Thymus (tissue), 11 donors: ENCODE data around the gene OBP2A. TPM values are rescaled to one million over a fixed set of nuclear protein-coding genes. Genes with fewer than 3 reads are reported as not detected.

Experiments
- DNase-seq, 9 donors: peaks; one replicate each; pipeline ENCODE4 v3.0.0-alpha.2; 2013; ENCODE audit warnings: low spot score in 9 of 9, low read depth in 6 of 9, missing footprints in 1 of 9
- H3K27ac ChIP-seq, 2 donors: one replicate each; pipeline ENCODE4 v1.5.1; 2013; ENCODE audit warnings: control low read depth in 1 of 2, low read depth in 1 of 2, low read length in 1 of 2, mild to moderate bottlenecking in 1 of 2, moderate library complexity in 1 of 2
- H3K27me3 ChIP-seq, 2 donors: one replicate each; pipeline ENCODE4 v1.5.1; 2013; ENCODE audit warnings: low read length in 1 of 2; ENCODE audit not compliant: control insufficient read depth in 2 of 2, insufficient read depth in 1 of 2
- H3K36me3 ChIP-seq, 2 donors: one replicate each; pipeline ENCODE4 v1.5.1; 2013; ENCODE audit warnings: low read length in 1 of 2, mild to moderate bottlenecking in 1 of 2, moderate library complexity in 1 of 2; ENCODE audit not compliant: control insufficient read depth in 2 of 2, insufficient read depth in 2 of 2
- H3K4me1 ChIP-seq, 2 donors: one replicate each; pipeline ENCODE4 v1.5.1; 2013; ENCODE audit warnings: low read length in 2 of 2; ENCODE audit not compliant: control insufficient read depth in 2 of 2, insufficient read depth in 2 of 2
- H3K4me3 ChIP-seq, 2 donors: one replicate each; pipeline ENCODE4 v1.5.1; 2013; ENCODE audit warnings: low read length in 2 of 2, control low read depth in 1 of 2, mild to moderate bottlenecking in 1 of 2
- H3K9me3 ChIP-seq, 2 donors: one replicate each; pipeline ENCODE4 v1.5.1; 2013; ENCODE audit warnings: low read length in 1 of 2, mild to moderate bottlenecking in 1 of 2; ENCODE audit not compliant: control insufficient read depth in 2 of 2, insufficient read depth in 1 of 2
- WGBS: extraction: QIAGEN DNeasy Blood & Tissue Kit; methylation state at CpG from one replicate; pipeline ENCODE4 v1.1.7; 2013; 5-methylcytosine and 5-hydroxymethylcytosine counted together
- polyA plus RNA-seq: library from polyadenylated mRNA; stranded (reverse); fragments of 200-250 nt; gene quantifications from one replicate; pipeline ENCODE4 v1.2.3, GENCODE V29; 2013
- total RNA-seq: library from RNA; stranded (reverse); fragments of 120-200 nt; gene quantifications from one replicate; pipeline ENCODE4 v1.2.4, GENCODE V29; 2013
- donor health status: healthy.

Gene OBP2A
- total and polyA plus RNA-seq, 2 donors, result 0.09 TPM; not detected in 1

GRCh38 chr9:135517407-135517822 is 28.5 kb upstream of the OBP2A start:
- WGBS, result 97% methylated on average over 24 of the region's 24 CpGs
- Histone ChIP-seq H3K27me3 (peaks cover 0 to 5% of the 10 kb centered on the region in 2 donors), H3K4me3 (no peak overlapping the region), H3K4me1 (no peaks in the 10 kb centered on the region), H3K9me3 (no peaks in the 10 kb centered on the region), H3K36me3 (no peaks in the 10 kb centered on the region), H3K27ac (no peak overlapping the region)
- no peak for DNase-seq

DNA sequence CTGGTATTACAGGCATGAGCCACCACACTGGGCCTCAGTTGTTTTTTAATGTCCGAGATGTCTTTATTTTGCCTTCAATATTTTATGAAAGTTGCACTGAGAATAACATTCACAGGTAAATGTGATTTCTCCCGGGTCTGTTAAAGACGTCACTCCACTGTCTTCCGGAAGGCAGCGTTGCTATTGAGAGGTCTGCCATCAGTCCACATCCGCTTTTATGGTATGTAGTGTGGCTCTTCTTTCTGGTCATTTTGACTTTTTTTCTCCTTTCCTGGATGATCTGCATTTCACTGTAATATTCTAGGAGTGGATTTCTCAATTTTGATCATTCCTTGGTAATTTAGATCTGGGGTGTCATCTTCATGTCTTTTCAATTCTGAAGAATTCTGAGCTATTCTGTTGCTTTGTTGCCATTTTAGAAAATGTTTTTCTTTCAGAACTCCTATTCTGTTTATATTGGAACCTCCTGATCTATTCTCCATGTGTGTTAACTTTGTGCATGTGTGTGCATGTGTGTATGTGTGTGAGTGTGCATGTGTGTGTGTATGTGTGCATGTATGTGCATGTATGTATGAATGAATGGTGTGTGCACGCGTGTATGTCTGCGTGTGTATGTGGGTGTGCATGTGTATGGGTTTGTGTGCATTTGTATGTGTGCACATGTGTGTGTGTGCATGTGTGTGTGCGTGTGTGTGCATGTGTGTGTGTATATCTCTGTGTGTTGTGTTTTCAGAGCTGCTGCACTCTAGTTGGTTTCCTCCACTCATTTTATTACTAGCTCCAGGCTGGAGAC is 26.6 kb upstream of the OBP2A start:
- no peaks in the 10 kb centered on the region for H3K36me3 ChIP-seq
- WGBS, result 96% methylated on average over 10 of the region's 10 CpGs
- no peaks in the 10 kb centered on the region for H3K9me3 ChIP-seq
- H3K4me1 ChIP-seq, result no peaks in the 10 kb centered on the region
- no peak for DNase-seq
- no peak overlapping the region for H3K4me3 ChIP-seq
- H3K27ac ChIP-seq, result no peak overlapping the region
- peaks cover 0 to 5% of the 10 kb centered on the region in 2 donors for H3K27me3 ChIP-seq

DNA sequence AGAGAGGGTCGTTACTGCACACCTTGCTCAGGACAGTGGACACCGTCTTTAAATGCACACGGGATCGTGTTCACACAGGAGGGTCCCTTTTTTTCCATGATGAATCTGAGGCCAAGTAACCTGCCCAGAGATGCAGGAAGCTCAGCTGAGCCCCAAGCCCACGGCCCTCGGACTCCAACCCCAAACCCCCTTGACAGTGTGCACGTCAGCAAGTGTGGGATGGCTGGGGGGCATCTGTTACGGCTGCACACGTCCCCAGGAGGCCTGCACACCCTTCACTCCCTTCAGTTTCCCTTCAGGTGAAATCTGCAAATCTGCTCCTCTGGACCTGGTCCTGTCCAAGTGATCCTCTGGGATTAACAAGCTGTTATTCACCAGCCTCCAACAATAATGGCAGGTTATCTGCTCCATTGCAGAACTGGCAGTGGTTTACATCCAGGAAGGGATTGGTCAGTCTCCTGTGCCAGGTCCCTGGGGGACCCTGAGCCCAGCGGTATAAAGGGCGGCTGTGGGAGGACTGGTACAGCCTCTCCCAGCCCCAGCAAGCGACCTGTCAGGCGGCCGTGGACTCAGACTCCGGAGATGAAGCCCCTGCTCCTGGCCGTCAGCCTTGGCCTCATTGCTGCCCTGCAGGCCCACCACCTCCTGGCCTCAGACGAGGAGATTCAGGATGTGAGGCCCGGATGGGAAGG is 24.9 kb upstream of the OBP2A start, which contains the start of gene LCN1:
Gene LCN1 (plus strand): TSS at position 525 of the 692 bp plus-strand sequence. CDS start 58 bp downstream, at position 583.
- WGBS, result 90% methylated on average over 18 of the region's 18 CpGs
- H3K27me3 ChIP-seq, result peaks cover 0 to 5% of the 10 kb centered on the region in 2 donors
- H3K4me3 ChIP-seq, result no peak within 1 kb of the TSS
- no peak for DNase-seq
- H3K9me3 ChIP-seq, result no peaks in the 10 kb centered on the region
- H3K4me1 ChIP-seq, result no peaks in the 10 kb centered on the region
- no peaks in the 10 kb centered on the region for H3K36me3 ChIP-seq
- no peak within 1 kb of the TSS for H3K27ac ChIP-seq

DNA sequence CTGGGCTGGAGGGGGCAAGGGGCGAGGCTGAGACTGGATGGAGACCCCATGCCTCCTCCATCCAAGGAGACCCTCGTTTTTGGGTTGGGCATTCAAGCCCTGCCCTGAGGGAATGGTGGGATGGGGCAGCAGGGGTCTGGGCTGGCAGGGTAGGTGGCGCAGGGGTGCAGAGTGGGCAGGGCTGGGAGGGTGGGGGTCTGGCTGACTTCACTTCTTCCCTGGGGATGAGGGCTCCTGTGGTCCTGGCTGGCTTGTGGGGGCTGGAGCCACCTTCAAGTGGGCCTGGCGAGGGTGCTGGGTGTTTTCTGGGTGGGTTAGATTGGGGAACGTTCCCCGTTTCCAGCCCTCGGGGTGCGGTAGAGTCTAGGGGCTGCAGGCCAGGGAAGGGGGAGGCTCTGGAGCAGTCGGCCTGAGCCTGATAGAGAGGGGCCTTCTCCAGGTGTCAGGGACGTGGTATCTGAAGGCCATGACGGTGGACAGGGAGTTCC is 24.3 kb upstream of the OBP2A start:
- DNase-seq, result no peak
- Histone ChIP-seq H3K4me3 (no peak overlapping the region), H3K27me3 (peaks cover 0 to 3% of the 10 kb centered on the region in 2 donors), H3K36me3 (no peaks in the 10 kb centered on the region), H3K27ac (no peak overlapping the region), H3K9me3 (no peaks in the 10 kb centered on the region), H3K4me1 (no peaks in the 10 kb centered on the region)
- WGBS, result 94% methylated on average over 11 of the region's 11 CpGs

DNA sequence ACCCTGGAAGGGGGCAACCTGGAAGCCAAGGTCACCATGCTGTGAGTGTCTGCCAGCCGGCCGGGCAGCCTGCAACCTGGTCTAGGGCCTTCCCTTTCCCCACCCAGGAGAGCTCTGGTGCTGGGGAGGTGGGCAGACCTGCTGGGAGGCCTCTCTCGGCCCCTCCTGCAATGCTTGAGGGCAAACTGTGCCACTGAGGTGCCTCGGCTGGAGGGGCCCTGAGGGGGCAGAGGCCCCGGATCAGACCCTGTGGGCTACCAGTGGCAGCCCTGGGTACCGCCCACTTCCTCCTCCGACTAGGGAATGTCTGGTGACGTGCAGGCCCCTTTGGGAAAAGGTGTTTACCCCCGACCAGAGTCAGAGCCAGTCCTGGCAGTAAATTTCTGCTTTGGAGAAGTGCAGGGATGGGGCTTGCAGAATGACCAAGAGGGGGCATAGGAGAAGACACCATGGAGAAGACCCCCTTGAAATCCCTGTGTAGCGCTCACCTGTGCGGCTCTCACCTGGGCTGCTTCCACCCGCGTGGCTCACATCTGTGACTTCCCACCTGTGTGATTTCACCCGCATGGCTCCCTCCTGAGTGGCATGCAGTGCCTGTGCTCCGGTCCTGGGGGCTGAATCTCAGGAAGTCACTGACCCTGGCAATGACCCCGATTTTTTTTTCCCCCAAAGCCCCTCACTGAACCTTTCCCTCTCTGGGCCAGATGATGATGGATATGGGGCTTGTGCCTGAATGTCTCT is 23.6 kb upstream of the OBP2A start:
- 65% methylated on average over 16 of the region's 16 CpGs for WGBS
- Histone ChIP-seq H3K27ac (no peak overlapping the region), H3K4me3 (no peak overlapping the region), H3K9me3 (peaks cover 1 to 5% of the 10 kb centered on the region in 2 donors), H3K36me3 (no peaks in the 10 kb centered on the region), H3K27me3 (peaks cover 0 to 3% of the 10 kb centered on the region in 2 donors), H3K4me1 (no peaks in the 10 kb centered on the region)
- DNase-seq, result no peak

DNA sequence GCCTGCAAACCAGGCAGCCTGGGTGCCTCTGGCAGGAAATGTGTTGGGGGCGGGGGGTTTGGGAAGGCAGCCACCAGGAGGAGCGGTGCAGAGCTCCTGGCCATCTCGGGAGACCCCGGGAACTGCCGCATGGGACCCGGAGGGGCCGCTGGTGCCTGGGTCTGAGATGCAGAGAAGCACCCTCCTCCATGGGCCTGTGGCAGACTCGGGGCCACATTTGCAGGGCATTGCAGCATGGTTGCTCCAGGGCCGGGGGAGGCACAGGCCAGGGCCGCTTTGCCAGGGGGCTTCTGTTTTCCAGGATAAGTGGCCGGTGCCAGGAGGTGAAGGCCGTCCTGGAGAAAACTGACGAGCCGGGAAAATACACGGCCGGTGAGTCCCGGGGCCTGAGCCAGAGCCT is 23.0 kb upstream of the OBP2A start:
- DNase-seq, result no peak
- Histone ChIP-seq H3K27me3 (no peaks in the 10 kb centered on the region), H3K36me3 (no peaks in the 10 kb centered on the region), H3K4me3 (no peak overlapping the region), H3K4me1 (no peaks in the 10 kb centered on the region), H3K27ac (no peak overlapping the region), H3K9me3 (peaks cover 1 to 9% of the 10 kb centered on the region in 2 donors)
- WGBS, result 80% methylated on average over 17 of the region's 17 CpGs

- peaks cover 3 to 9% of the 10 kb centered on the region in 2 donors for H3K9me3 ChIP-seq
- no peaks in the 10 kb centered on the region for H3K4me1 ChIP-seq
- no peaks in the 10 kb centered on the region for H3K27me3 ChIP-seq
- WGBS, result 92% methylated on average over 21 of the region's 21 CpGs
- H3K27ac ChIP-seq, result no peak overlapping the region
- no peaks in the 10 kb centered on the region for H3K36me3 ChIP-seq
- no peak overlapping the region for H3K4me3 ChIP-seq
- DNase-seq, result no peak
These were observed 22.3 kb upstream of the OBP2A start for GRCh38 chr9:135523521-135524129.

GRCh38 chr9:135524130-135524861 is 21.6 kb upstream of the OBP2A start:
- DNase-seq, result no peak
- Histone ChIP-seq H3K27ac (no peak overlapping the region), H3K4me1 (no peaks in the 10 kb centered on the region), H3K4me3 (no peak overlapping the region), H3K9me3 (peaks cover 3 to 9% of the 10 kb centered on the region in 2 donors), H3K36me3 (no peaks in the 10 kb centered on the region), H3K27me3 (no peaks in the 10 kb centered on the region)
- 91% methylated on average over 27 of the region's 27 CpGs for WGBS
